HepG2 (cell line): ENCODE results near the gene ACSL6. TPM values are rescaled to one million over a fixed set of nuclear protein-coding genes. Genes with fewer than 3 reads are reported as not detected.

Source experiments
- AGO2 ChIP-seq: fragments of 200-400 bp; formaldehyde crosslinking; optimal IDR thresholded peaks from 2 replicates; pipeline ENCODE3; 2017; ENCODE audit warnings: mild to moderate bottlenecking, low read depth, low read length, moderate library complexity
- ARID3A ChIP-seq: IDR thresholded peaks from 2 replicates; pipeline ENCODE4 v1.6.1; 2012; ENCODE audit warnings: low read depth, low read length, improper control_type of control experiment
- HHEX ChIP-seq: IDR thresholded peaks from 2 replicates; pipeline ENCODE4 v1.6.1; 2016; ENCODE audit warnings: control low read depth
- MED8 ChIP-seq: sonication (generic); formaldehyde crosslinking; IDR thresholded peaks from 2 replicates; pipeline ENCODE4 v1.8.1; 2023; ENCODE audit warnings: mild to moderate bottlenecking, missing genetic modification reagents; ENCODE audit not compliant: insufficient replicate concordance
- MIER3 ChIP-seq: IDR thresholded peaks from 2 replicates; pipeline ENCODE4 v1.6.1; 2016; ENCODE audit warnings: missing compliant biosample characterization, borderline replicate concordance
- MXD1 ChIP-seq: sonication (generic); formaldehyde crosslinking; IDR thresholded peaks from 2 replicates; pipeline ENCODE4 v1.4.0; 2020; ENCODE audit warnings: mild to moderate bottlenecking, missing genetic modification reagents
- NCOR1 ChIP-seq: fragments of 200-600 bp; sonication (generic); IDR thresholded peaks from 2 replicates; pipeline ENCODE4 v1.7.0; 2017; ENCODE audit warnings: antibody characterized with exemption, low read length, borderline replicate concordance
- REST ChIP-seq, 2 experiments: IDR thresholded peaks; 2 replicates each; pipeline ENCODE4 v1.6.1; 2011 to 2012; ENCODE audit warnings: low read length in 2 of 2, borderline replicate concordance in 1 of 2, low read depth in 1 of 2, mild to moderate bottlenecking in 1 of 2, moderate library complexity in 1 of 2
- ZNF281 ChIP-seq: sonication (generic); formaldehyde crosslinking; IDR thresholded peaks from 2 replicates; pipeline ENCODE4 v1.4.0; 2020; ENCODE audit warnings: missing genetic modification reagents, borderline replicate concordance
- ZNF296 ChIP-seq: sonication (generic); formaldehyde crosslinking; conservative IDR thresholded peaks from 2 replicates; pipeline ENCODE4 v1.5.0; 2020; ENCODE audit warnings: mild to moderate bottlenecking, missing genetic modification reagents
- ZNF317 ChIP-seq: sonication (generic); formaldehyde crosslinking; IDR thresholded peaks from 2 replicates; pipeline ENCODE4 v1.5.0; 2020; ENCODE audit warnings: mild to moderate bottlenecking, missing genetic modification reagents
- ZNF331 ChIP-seq: sonication (generic); formaldehyde crosslinking; IDR thresholded peaks from 2 replicates; pipeline ENCODE4 v1.4.0; 2020; ENCODE audit warnings: missing genetic modification reagents
- ZNF431 ChIP-seq: sonication (generic); formaldehyde crosslinking; IDR thresholded peaks from 2 replicates; pipeline ENCODE4 v1.9.0; 2022; ENCODE audit warnings: missing genetic modification reagents, low read depth, mild to moderate bottlenecking, borderline replicate concordance
- ZNF782 ChIP-seq: sonication (generic); formaldehyde crosslinking; IDR thresholded peaks from 2 replicates; pipeline ENCODE4 v1.4.0; 2020; ENCODE audit warnings: missing genetic modification reagents, mild to moderate bottlenecking, borderline replicate concordance
- ZNF800 ChIP-seq: sonication (generic); formaldehyde crosslinking; IDR thresholded peaks from 2 replicates; pipeline ENCODE4 v1.4.0; 2020; ENCODE audit warnings: missing genetic modification reagents
- ZSCAN25 ChIP-seq: sonication (generic); formaldehyde crosslinking; IDR thresholded peaks from 2 replicates; pipeline ENCODE4 v1.8.0; 2022; ENCODE audit warnings: mild to moderate bottlenecking, missing genetic modification reagents
- polyA plus RNA-seq, 8 experiments: library from polyadenylated mRNA; depleted of rRNA in 3 of 8; stranded (reverse) in 7 of 8; unstranded in 1 of 8; fragments of >200 nt; fragmentation: Illumina TruSeq in 4 of 8; extraction: Trizol in 4 of 8; gene quantifications; 2 replicates each; pipeline versions ENCODE4 v1.2.1 to v1.2.3, GENCODE V29; 2011 to 2016; ENCODE audit warnings: low read depth in 4 of 8, missing spikeins in 1 of 8, mixed read lengths in 1 of 8; ENCODE audit not compliant: insufficient read depth in 1 of 8
- total RNA-seq, 5 experiments: library from RNA; depleted of rRNA; stranded (reverse); fragments of >200 nt; fragmentation: Illumina TruSeq; extraction: Trizol; gene quantifications; 2 replicates each; pipeline ENCODE4 v1.2.3, GENCODE V29; 2016; ENCODE audit warnings: low read depth in 1 of 5

The ACSL6 gene
- total and polyA plus RNA-seq, 2 of the 13 experiments (the other 11 are each of a cell fraction or from before 2014, with no cell fraction given) = 3.7 to 3.8 TPM

GRCh38 chr5:132001647-132002561, 9.6 kb downstream of the ACSL6 start (continued):
- TF ChIP-seq ZNF800 (CRISPR knock-in tag) (peak; percentile 67; the same call in 1 of the 2 replicates), MIER3 (CRISPR knock-in tag) (peak; percentile 86; the same call in 1 of the 2 replicates), REST (IDR thresholded peaks at IDR 0.05; ENCODE audit: borderline replicate concordance in 1 of 2, low read depth in 1 of 2, low read length in 2 of 2) (0 out of 4 replicates have a peak, but pooled peaks of 1 of the 2 experiments have one; percentile 60), ZNF281 (CRISPR knock-in tag) (peak; percentile 42; the same call in 1 of the 2 replicates), ZNF431 (CRISPR knock-in tag) (0 out of 2 replicates have a peak, but pooled peaks have one; percentile 53), MED8 (peak; percentile 83), ARID3A (no peak; the same call in 1 of the 2 replicates), AGO2 (no peak), ZNF296 (peak; percentile 98), ZNF782 (CRISPR knock-in tag) (no peak), ZNF331 (peak; percentile 70), ZSCAN25 (0 out of 2 replicates have a peak, but pooled peaks have one; percentile 47), ZNF317 (CRISPR knock-in tag) (0 out of 2 replicates have a peak, but pooled peaks have one; percentile 74), HHEX (CRISPR knock-in tag) (peak; percentile 93), NCOR1 (peak; percentile 76; the same call in 1 of the 2 replicates), MXD1 (CRISPR knock-in tag) (peak; percentile 33; the same call in 1 of the 2 replicates)
